GM21390 (cell line): ENCODE data around the gene OR56A3.

ENCODE experiments used
- ATAC-seq: cut with Tn5 transposase; IDR thresholded peaks from one replicate; pipeline ENCODE4 v1.9.1; 2021; ENCODE audit not compliant: unreplicated experiment

The OR56A3 gene

GRCh38 chr11:5968394-5968793 is 26.3 kb downstream of the OR56A3 start, which contains the start of gene OR56A5:
OR56A5 (minus strand) TSS chr11:5968494; CDS start chr11:5968494, 0 bp downstream.
- no peak for ATAC-seq

DNA sequence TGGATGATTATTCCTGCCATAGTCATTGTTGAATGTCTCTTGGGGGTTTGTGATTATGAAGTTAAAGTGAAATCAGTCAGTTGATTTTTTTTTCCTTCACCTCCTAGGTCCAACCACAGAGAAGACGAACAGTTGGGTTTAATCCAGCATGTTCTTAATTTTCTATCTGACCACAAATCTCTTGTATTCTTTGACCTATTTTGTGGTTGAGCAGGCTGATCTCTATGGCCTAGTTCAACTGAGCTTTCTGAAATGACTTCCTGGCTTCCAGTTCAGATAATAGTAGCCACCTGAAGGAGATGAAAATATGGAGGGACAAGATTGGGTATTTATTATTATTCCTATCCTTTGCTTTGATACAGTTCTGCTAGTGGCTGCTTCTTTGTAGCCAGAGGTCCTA is 31.5 kb downstream of the OR56A3 start:
- no peak for ATAC-seq

- ATAC-seq, result no peak
These were observed 41.4 kb downstream of the OR56A3 start for GRCh38 chr11:5983443-5983842.

GRCh38 chr11:5986885-5987284 is 44.8 kb downstream of the OR56A3 start, which contains the start of gene OR52L1:
OR52L1 (minus strand) TSS chr11:5986985; CDS start chr11:5986930, 55 bp downstream.
- ATAC-seq, result no peak

DNA sequence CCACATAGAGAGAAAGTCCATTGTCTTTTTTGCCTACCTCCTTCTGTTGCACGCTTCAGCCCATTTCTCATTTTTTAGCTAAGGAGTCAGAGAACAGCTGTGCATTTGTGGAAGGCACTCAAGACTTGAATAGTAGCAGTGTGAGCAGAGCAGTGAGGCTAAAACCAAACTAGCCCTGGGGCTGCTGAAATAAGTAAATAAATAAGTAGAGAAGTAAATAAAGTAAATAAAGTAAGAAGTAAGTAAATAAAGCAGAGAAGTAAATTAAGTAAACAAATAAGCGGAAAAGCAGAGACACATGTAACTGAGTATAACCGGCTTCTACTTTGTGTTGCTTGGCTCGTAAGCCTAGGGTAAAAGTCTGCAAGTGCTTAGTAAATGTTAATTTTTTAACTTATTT is 47.2 kb downstream of the OR56A3 start:
- no peak for ATAC-seq

DNA sequence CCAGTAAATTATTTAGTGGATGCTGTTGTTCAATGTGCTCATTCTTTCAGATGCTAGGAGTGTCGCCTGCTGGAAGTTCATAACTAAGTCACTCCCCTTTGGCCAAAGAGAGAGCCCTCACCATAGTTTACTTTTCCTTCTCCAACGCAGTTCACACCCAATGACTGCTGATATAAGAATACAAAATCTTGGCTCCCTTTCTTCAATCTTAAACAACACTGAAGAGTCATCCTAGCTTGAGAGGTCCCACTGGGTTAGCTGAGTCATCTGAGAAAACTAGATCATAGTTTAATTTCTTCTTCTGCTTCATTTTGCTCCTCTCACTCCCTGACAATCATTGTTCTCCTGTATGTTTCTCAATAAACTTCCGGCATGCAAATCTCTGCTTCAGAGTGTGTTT is 50.1 kb downstream of the OR56A3 start:
- ATAC-seq, result peak; percentile 10

GRCh38 chr11:5992604-5993251 is 50.7 kb downstream of the OR56A3 start:
- peak; percentile 70 for ATAC-seq

DNA sequence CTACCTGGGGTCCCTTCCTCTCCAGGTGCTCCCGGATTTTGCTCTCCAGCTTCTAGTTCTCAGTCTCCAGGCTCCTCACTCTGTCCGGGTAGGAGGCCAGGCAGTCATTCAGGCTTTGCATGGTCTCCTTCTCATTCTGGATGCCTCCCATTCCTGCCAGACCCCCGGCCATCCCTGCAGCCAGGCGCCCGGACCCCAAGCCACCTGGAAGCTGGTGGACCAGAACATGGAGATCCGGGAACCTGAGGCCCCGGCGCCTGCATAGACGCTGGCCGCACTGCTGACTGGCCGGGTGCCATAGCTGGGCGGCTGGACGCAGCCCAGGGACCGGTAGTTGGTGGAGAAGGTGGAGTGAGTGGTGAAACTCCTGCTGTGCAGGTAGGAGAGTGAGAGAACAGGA is 52.7 kb downstream of the OR56A3 start:
- no peak for ATAC-seq
